Umbilical cord (tissue), 2 donors: ENCODE data around the gene DPYD. TPM values are rescaled to one million over a fixed set of nuclear protein-coding genes. Genes with fewer than 3 reads are reported as not detected.

ENCODE experiments used
- DNase-seq: peaks from one replicate; pipeline ENCODE4 v3.0.0-alpha.2; 2015; ENCODE audit warnings: low spot score
- total RNA-seq: library from RNA; depleted of rRNA; stranded (reverse); fragments of >200 nt; gene quantifications from one replicate; pipeline ENCODE4 v1.2.3, GENCODE V29; 2014; ENCODE audit warnings: low replicate concordance; ENCODE audit not compliant: insufficient read depth

Gene DPYD
- total RNA-seq, 1 donor from 2014 or later, result 24.1 TPM

- no peak for DNase-seq
These were observed 129.6 kb downstream of the DPYD start for GRCh38 chr1:97791251-97791650.

GRCh38 chr1:97787231-97787630 is 133.6 kb downstream of the DPYD start:
- no peak for DNase-seq

- no peak for DNase-seq
These were observed 136.2 kb downstream of the DPYD start for GRCh38 chr1:97784661-97785060.

- no peak for DNase-seq
These were observed 137.1 kb downstream of the DPYD start for GRCh38 chr1:97783751-97784150.

GRCh38 chr1:97781762-97782337 is 139.0 kb downstream of the DPYD start:
- DNase-seq, result no peak

DNA sequence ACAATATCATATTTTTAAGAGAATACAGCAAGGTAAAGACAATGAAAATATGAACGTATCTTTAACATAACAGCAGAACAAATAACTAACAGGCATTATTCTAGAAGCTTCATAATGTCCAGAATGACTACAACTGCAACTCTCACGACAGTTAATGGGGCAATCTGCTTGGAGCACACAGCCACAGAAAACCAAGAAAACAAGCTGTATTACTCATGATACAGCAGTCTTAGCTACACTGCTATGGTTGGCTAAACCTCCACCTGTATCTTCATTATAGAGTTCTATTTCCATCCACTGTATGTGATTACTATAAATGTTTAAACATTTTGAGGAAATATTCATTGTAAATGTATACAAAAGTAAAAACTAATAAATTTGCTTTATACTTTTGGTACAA is 139.9 kb downstream of the DPYD start:
- no peak for DNase-seq

- peak; percentile 17 for DNase-seq
These were observed 142.1 kb downstream of the DPYD start for GRCh38 chr1:97778718-97779117.

DNA sequence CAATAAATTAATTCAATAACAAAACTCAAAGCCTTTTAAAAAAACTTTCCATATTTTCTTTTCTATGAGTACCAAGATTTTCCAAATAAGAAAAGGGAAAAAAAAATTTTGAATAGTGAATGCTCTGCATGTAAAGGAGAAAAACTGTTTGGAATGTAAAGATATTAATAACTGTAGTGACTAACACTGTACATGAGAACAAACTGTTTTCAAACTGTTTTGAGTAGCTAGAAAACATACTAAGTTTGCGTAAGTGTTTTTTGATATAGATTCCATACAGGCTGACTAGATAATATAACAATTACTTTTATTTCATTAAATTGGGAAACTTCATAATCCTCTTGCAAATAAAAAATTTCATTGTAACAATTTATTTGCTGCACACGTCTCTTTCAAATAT is 150.5 kb downstream of the DPYD start:
- DNase-seq, result no peak

GRCh38 chr1:97767381-97767780 is 153.5 kb downstream of the DPYD start:
- DNase-seq, result peak; percentile 38

DNA sequence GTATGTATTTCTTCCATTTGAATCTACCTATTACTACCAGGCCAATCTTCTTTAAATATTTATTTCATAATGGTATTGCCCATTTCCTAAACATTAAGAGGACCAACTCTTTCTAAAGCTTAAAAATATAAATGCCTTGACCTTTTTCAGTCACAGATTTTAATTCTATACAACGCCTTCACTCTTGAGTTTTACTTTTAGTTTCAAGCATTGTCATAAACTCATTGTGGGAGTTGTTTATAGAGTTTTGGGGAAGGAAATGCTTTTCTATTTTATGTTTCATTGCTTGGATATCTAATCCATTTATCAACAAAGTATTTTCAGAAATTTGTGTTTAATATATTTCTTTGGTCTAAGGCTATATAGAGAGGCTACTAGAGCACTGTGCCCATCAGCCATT is 155.8 kb downstream of the DPYD start:
- DNase-seq, result no peak

DNA sequence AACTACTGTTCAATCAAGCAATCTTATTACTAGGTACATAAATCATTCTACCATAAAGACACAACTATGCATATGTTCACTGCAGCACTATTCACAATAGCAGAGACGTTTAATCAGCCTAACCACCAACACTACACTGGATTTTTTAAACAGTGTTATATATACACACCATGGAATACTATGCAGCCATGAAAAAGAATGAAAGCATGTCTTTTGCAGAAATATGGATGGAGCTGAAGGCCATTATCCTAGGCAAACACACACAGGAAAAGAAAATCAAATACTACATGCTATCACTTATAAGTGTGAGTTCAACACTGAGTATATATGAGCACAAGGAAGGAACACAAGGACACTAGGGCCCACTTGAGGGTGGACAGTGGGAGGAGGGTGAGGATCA is 159.2 kb downstream of the DPYD start:
- no peak for DNase-seq

DNA sequence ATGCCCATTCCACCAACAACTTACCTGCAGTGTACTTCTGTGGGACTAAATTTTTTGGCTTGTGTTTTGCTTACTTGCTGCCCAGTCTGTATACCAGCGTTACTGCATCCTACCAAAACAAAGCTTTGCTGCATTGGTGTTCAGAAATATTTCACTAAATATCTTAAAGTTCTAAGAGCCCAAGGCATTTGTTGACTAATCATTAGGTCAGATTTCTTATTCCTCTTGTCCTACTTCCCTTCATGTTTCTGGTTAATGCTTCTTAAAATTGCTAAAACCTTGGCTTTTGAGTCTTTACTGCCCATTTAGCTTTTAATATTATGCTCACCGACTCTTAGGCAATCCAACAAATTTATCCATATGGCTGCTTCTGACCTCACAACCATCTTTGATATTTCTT is 161.8 kb downstream of the DPYD start:
- peak; percentile 36 for DNase-seq

GRCh38 chr1:97758541-97759057 is 162.2 kb downstream of the DPYD start:
- DNase-seq, result peak; percentile 88

GRCh38 chr1:97745912-97746311 is 174.9 kb downstream of the DPYD start:
- no peak for DNase-seq

DNA sequence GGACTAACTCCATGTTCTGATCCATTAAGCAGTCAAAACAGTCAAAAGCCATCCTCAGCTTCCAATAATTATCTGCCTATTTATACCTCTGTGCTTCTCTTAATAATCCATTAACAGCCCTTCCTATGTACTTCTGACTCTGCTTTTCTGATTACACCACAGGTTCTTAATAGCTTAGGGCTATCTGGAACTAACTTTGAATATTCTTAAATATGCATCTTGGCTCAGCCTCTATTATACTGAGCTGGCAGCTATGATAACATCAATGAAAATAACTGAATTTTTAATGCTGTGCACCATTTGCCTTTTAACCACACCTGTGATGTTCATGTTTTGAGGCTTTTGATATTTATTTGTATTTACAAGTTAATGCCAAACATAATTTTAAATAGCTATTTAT is 175.9 kb downstream of the DPYD start:
- no peak for DNase-seq

DNA sequence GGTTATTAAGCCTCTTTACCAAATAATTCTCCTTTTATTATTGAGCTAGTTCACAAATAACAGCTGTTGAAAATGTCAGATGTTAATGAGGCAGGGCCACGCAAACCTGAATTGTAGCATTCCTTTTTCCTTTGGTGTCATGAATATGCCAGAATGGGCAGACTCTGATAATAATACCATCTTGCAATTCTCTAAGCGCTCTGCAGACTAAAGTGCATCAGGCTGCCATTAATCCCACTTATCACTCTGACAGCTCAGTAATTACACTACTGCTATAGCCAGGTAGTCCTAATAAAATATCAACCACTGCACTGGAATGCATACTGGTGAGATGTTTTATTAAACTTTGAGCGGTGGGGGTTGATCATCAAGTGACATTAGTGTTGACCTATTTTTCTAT is 177.7 kb downstream of the DPYD start:
- DNase-seq, result peak; percentile 10

GRCh38 chr1:97740891-97741290 is 179.9 kb downstream of the DPYD start:
- DNase-seq, result no peak

- DNase-seq, result no peak
These were observed 181.2 kb downstream of the DPYD start for GRCh38 chr1:97739596-97740103.

GRCh38 chr1:97738270-97738669 is 182.6 kb downstream of the DPYD start:
- no peak for DNase-seq

GRCh38 chr1:97730271-97730670 is 190.6 kb downstream of the DPYD start:
- no peak for DNase-seq

DNA sequence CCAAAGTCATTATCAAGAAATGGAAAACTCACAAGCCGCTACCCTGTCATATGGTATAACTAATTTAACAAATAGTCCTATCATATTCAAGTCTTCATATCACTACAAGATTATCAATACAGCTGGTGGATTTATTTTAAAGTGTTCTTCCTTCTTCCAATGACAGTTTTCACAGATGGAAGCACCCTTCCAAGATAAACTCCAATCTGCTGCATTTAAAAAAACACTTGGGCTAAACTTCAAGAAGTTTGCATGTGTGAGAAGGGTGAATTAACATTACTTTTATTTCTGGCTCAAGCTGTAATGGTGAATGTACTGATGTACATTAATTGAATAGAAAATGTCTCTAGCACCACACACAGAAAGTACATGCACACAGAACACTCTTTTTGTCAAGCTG is 192.4 kb downstream of the DPYD start:
- no peak for DNase-seq

DNA sequence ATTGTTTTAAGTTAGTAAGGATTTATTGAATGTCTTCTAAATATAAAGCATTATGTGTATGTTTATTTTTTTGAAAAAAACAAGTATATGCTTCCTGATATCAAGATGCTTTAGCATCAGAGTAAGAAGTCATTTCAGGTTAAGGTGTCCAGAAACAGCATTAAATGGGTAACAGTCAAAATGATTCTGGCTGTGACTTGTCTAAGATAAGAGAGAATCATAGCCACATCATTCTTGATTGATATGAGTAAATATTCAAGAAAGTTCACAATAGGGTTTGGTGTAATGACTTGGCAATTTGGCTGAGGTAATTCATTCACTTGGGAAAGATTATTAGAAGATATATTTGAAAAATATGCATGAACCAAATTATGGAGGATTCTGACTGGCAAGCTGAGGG is 193.8 kb downstream of the DPYD start:
- no peak for DNase-seq

DNA sequence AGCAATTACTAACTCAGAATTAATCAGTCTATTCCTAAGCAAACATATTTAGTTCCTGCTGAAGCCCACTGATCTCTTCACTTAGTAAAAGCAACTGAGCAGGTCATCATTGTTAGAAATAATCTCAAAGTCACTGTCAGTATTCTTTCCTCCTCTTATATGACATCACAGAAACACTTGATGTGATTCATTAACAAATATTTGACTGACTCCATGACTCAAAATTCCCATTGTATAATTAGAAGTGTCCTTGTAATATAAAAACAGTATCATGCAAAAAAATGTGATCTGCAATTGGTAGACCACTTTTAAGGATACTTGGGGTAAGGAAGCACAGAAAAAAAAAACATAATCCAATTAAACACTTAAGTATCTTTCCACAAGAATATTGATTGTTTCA is 194.4 kb downstream of the DPYD start:
- no peak for DNase-seq

GRCh38 chr1:97721221-97721620 is 199.6 kb downstream of the DPYD start:
- DNase-seq, result no peak
